Body of pancreas (tissue), 4 donors: ENCODE data around the gene MRPS25. TPM values are rescaled to one million over a fixed set of nuclear protein-coding genes. Genes with fewer than 3 reads are reported as not detected.
A peak's percentile ranks its signal among the peaks of the same experiment; 100 is the strongest.

Experiments used
- ATAC-seq: fragments of 150-250 bp; one replicate; pipeline ENCODE4 v1.9.1; 2016
- DNase-seq, 4 donors: peaks; one replicate each; pipeline ENCODE4 v3.0.0-alpha.2; 2019
- H3K27ac ChIP-seq, 4 donors: fragments of 200-600 bp; sonication (generic); 1 replicate in 3 of 4; 2 replicates in 1 of 4; pipeline versions ENCODE4 v1.5.1 to v1.6.1; 2016 to 2019; ENCODE audit warnings: mild to moderate bottlenecking in 1 of 4, mixed read lengths in 1 of 4, moderate library complexity in 1 of 4
- H3K27me3 ChIP-seq, 2 donors: fragments of 200-600 bp; sonication (generic); one replicate each; pipeline ENCODE4 v1.6.0; 2016; ENCODE audit warnings: mild to moderate bottlenecking in 1 of 2
- H3K36me3 ChIP-seq, 2 donors: fragments of 200-600 bp; sonication (generic); replicated peaks in 1 of 2; 2 replicates each; pipeline ENCODE4 v1.5.1; 2016; ENCODE audit warnings: low read depth in 2 of 2; ENCODE audit not compliant: insufficient read depth in 1 of 2
- H3K4me1 ChIP-seq: fragments of 200-600 bp; sonication (generic); one replicate; pipeline ENCODE4 v1.6.0; 2016
- H3K4me3 ChIP-seq, 2 donors: fragments of 200-600 bp; sonication (generic); 1 replicate in 1 of 2; 2 replicates in 1 of 2; pipeline ENCODE4 v1.5.1; 2016 to 2019
- H3K9me3 ChIP-seq, 3 donors: fragments of 200-600 bp; sonication (generic); 1 replicate in 2 of 3; 2 replicates in 1 of 3; pipeline ENCODE4 v1.5.1; 2016
- CTCF ChIP-seq, 7 experiments: fragments of 450-650 bp in 4 of 7; fragments of 200-600 bp in 3 of 7; sonication (generic) in 3 of 7; IDR thresholded peaks; one replicate each; pipeline ENCODE4 v1.5.1; 2016 to 2019; ENCODE audit warnings: antibody characterized with exemption in 7 of 7
- POLR2A ChIP-seq, 3 donors: fragments of 450-650 bp; IDR thresholded peaks; one replicate each; pipeline ENCODE4 v1.6.1; 2016; ENCODE audit warnings: antibody characterized with exemption in 3 of 3, mild to moderate bottlenecking in 2 of 3
- WGBS, 2 donors: methylation state at CpG; one replicate each; pipeline ENCODE4 v1.1.5; 2017; 5-methylcytosine and 5-hydroxymethylcytosine counted together
- intact Hi-C: fragments of 100-400 bp; cut with DNase I; formaldehyde crosslinking; loops from one replicate; pipeline ENCODE4 v1.15.1; 2023
- total RNA-seq, 2 donors: library from RNA; depleted of rRNA; stranded (reverse); fragments of >200 nt; gene quantifications; one replicate each; pipeline ENCODE4 v1.1.0, GENCODE V29; 2016

Gene MRPS25
- total RNA-seq, 2 donors from 2014 or later = 17.1 to 24.7 TPM

- no peaks in the 10 kb centered on the region for H3K9me3 ChIP-seq
- no peak for ATAC-seq
- TF ChIP-seq POLR2A (IDR thresholded peaks at IDR 0.05) (no peak), CTCF (IDR thresholded peaks at IDR 0.05) (no peak)
- no peaks in the 10 kb centered on the region for H3K36me3 ChIP-seq
- no peak overlapping the region for H3K27ac ChIP-seq
- no peak overlapping the region for H3K4me3 ChIP-seq
- no peak for DNase-seq
- 64 to 68% methylated on average over 4 of the region's 4 CpGs for WGBS, 2 donors
- intact Hi-C loops = no loop called here
- peaks cover 6% of the 10 kb centered on the region for H3K4me1 ChIP-seq
- H3K27me3 ChIP-seq = no peaks in the 10 kb centered on the region
Observed at GRCh38 chr3:15108869-15109268, 43.8 kb upstream of the MRPS25 start.

- TF ChIP-seq CTCF (IDR thresholded peaks at IDR 0.05) (peak; percentile 70 to 83 (median 72)), POLR2A (IDR thresholded peaks at IDR 0.05) (no peak)
- ATAC-seq = peak; percentile 82
- intact Hi-C loops = no loop called here
- no peak overlapping the region for H3K27ac ChIP-seq
- no peaks in the 10 kb centered on the region for H3K9me3 ChIP-seq
- peaks cover 6% of the 10 kb centered on the region for H3K4me1 ChIP-seq
- no peak overlapping the region for H3K4me3 ChIP-seq
- no peaks in the 10 kb centered on the region for H3K36me3 ChIP-seq
- DNase-seq = peak; percentile 62 to 74 (median 70)
- H3K27me3 ChIP-seq = no peaks in the 10 kb centered on the region
- WGBS, 2 donors = 17 to 21% methylated on average over 7 to 11 of the region's 11 CpGs
Observed at GRCh38 chr3:15108082-15108545, 43.0 kb upstream of the MRPS25 start.

GRCh38 chr3:15107075-15107947 is 42.2 kb upstream of the MRPS25 start:
- Histone ChIP-seq H3K4me1 (peaks cover 6% of the 10 kb centered on the region), H3K27ac (no peak overlapping the region), H3K4me3 (no peak overlapping the region), H3K27me3 (no peaks in the 10 kb centered on the region), H3K36me3 (no peaks in the 10 kb centered on the region), H3K9me3 (no peaks in the 10 kb centered on the region)
- intact Hi-C loops = no loop called here
- ATAC-seq (no peak), DNase-seq (no peak)
- WGBS, 2 donors = 61 to 64% methylated on average over 16 of the region's 16 CpGs
- TF ChIP-seq POLR2A (IDR thresholded peaks at IDR 0.05) (no peak), CTCF (IDR thresholded peaks at IDR 0.05) (no peak)

DNA sequence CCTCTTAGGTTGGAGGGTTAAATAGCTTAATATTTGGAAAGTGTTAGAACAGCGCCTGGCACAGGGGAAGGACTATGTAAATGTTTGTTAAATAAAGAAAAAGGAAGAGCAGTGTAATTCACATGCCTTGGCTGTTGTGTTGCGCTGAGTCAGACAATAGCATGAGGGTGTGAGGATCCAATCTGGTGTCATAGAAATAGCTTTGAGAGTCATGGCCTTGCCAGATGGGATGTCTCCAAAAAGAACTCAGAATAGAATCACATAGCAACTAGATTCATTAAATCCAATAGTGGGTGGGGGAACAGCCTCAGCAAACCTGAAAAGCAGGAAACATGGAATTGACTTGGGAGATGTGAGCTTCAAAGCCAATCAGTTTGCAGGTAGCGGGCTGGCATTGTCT is 37.7 kb upstream of the MRPS25 start:
- no peak for TF ChIP-seq CTCF (IDR thresholded peaks at IDR 0.05)
- no peak for DNase-seq
- H3K9me3 ChIP-seq = no peaks in the 10 kb centered on the region
- H3K4me1 ChIP-seq = peaks cover 8% of the 10 kb centered on the region
- ATAC-seq = no peak
- no peak overlapping the region for H3K27ac ChIP-seq
- H3K4me3 ChIP-seq = no peak overlapping the region
- 67 to 79% methylated on average over 3 of the region's 3 CpGs for WGBS, 2 donors
- no peaks in the 10 kb centered on the region for H3K27me3 ChIP-seq
- no peaks in the 10 kb centered on the region for H3K36me3 ChIP-seq
- intact Hi-C loops = no loop called here
